ENCODE measurements around the gene GFM1.
A peak's percentile ranks its signal among the peaks of the same experiment; 100 is the strongest.

GFM1 gene

DNA sequence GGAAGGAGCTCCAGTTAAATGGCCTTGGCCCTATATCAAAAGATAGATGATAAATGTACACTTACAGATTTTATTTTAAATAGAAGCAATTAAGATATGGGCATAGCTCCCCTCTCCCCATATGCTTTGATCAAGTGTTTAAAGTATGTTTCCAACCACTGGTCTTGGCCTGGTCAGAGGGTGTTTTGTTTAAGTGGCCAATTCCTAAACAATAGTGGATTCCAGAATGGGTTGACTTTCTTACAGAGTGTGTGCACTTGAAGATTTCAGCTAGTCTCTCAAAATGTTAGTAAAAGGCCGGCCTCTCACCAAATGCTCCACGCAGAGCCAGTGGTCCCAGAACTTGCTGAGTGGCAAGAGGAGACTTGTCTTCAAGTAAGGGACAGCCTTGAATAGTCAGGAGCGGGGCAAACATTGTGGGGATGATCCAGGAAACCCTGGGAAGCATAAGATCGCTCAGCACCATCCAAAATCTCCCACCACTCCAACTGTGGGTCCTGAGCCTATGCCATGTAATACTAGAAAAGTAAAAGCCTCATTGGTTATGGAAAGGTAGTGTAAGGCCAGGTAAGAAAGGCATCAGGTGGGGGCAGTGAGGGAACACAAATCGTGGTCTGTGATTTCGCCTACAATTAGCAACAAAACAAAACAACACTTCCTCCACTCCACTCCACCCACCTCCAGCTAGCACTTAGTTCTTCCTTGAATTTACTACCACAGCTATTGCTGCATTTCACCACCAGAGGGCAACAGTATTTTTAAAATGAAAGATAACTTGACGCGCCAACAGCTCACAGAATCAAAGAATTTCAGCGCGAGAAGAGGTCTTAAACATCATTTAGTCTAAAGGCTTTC is 83.1 kb downstream of the GFM1 start:
- peak; percentile 23 for DNase-seq

DNA sequence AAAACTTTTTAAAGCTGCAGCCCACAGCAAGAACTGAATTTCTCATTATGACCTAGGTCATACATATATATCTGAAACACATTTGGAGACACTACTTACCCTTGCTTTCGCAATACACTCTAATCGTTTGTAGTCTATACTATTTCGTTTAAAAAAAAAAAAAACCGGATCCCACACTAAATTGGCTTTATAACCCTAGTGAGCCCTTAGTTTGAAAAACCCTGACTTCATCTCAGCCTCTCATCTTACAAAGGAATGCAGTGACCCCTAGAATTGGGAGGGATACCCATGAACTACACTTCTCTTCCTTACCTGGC is 83.7 kb downstream of the GFM1 start:
- DNase-seq: no peak

GRCh38 chr3:158728851-158729250 is 84.5 kb downstream of the GFM1 start:
- no peak for DNase-seq

DNA sequence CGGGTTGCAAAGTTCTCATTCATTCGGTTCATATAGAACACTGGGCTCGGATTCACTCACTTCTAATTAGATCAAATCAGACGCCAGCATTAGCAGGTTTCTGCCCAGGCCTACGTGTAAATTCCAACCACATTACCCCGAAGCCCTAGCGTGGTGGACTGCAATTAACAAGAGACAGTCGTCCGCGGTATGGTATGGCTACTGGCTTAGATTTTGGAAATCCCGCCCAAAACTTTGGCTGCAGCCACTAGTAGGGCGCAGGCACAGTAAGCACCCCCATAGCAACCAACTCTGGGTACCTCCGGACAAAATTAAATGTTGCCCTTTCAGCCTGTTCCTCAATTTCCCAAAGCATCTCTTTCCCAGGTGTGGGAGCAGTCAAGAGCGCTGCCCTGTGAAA is 87.2 kb downstream of the GFM1 start:
- no peak for DNase-seq

DNA sequence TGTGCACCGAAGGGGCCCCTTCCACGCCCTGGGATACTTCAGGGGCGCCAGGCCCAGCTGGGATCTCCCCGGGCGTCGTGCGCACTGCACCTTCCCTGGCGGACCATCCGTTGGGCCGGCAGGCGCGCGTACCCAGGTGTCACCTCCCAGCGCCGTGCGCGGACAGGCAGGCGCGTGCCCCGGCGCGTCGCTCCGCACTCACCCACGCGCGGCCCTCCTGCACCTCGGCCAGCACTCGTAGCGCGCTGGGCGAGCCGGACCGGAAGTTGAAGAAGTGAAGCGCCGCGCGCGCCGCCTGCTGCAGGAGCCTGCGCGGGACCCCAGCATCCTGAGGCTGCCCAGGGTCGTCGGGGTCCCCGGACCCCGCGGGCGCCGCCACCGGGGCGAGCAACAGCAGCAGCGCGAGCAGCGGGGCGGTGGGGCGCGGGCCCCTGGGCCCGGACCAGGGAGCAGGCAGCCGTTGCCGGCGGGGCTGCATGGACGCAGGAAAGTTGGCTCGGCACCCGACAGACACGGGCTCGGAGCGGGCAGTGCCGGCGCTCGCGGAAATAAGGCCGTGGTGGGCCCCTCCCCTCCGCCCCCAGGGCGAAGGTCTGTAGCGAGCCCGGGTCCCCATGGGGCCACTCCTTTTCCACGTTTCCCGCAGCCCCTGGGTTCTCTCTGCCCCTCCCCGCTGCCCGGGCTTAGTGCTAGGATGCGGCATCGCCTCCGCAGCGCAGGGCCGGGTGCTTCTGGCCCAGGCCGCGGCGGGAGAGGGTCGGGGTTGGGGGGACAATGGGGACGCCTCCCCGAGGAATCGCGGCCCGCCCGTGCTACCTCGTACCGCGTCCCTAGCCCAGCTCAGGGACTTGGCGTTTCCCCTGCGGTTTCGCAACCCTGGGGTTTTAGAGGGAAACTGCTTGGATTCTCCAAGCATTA is 87.9 kb downstream of the GFM1 start, which contains the start of gene RARRES1:
Gene RARRES1 (minus strand): TSS at position 520 of the 918 bp plus-strand sequence. CDS start 42 bp downstream, at position 478.
- DNase-seq: no peak

GRCh38 chr3:158732856-158733200 is 88.5 kb downstream of the GFM1 start:
- no peak for DNase-seq

DNA sequence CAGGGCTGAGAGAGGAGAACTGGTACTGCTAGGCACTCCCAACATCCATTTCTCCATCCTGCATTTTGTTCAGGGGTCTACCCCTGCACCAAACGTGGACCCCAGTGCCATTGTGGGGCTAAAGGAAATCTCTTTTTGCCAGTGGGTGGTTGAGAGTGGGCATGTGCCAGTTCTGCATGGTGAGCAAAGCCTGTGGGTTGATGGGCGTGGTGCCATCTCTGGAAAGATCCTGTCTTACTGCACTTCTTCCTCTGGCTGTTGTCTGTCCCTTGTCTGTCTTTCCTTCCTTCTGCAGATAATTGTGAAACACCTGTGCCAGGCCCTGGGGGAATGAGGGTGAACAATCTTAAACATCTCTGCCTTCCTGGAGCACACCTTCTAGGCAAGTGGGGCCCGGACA is 89.3 kb downstream of the GFM1 start:
- no peak for DNase-seq

GRCh38 chr3:158735296-158736033 is 91.1 kb downstream of the GFM1 start:
- no peak for DNase-seq

DNA sequence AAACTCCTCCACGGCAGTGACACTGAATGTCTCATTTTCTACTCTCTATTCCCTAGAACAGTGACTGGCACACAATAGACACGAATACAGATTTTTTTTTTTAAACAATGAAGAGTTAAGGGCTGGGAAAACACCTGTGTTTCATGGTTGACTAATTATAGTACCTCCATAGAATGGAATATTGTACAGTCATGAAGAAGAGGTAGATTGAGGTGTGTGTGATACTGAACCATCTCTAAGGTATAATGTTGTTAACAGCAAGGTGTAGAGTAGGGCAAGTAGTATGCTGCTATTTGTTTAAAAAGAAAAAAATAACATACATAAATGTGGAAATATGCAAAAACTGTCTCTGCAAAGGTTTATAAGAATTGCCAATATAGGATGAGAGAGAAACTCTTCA is 93.1 kb downstream of the GFM1 start:
- DNase-seq: no peak

DNA sequence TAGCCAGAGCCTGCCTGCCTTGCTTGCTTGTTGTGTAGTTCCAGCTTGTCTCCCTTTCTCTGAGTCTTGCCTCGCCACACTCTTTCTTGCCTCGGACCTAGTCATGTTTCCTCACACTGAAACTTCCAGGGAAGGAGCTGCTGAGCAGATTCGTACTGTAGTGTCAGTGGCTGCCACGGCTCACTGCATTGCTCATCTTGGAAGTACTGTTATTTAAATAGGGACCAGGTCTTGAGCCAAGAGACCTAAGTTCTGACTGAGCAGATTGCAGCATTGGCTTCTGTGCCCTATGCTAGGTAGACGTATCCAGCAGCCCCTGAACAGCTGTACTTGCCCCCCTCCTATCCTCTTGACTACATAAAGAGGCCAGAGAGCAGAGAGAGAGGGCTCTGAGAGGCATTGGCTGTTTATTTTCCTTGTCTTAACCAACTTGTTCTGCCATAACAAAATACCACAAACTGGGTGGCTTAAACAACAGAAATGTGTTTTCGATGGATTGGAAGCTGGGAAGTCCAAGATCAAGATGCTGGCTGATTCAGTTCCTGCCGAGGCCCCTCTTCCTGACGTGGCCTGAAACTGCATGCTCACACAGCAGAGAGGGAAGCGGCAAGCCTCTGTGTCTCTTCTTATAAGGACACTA is 93.8 kb downstream of the GFM1 start:
- DNase-seq: no peak

GRCh38 chr3:158738653-158739052 is 94.3 kb downstream of the GFM1 start:
- no peak for DNase-seq

DNA sequence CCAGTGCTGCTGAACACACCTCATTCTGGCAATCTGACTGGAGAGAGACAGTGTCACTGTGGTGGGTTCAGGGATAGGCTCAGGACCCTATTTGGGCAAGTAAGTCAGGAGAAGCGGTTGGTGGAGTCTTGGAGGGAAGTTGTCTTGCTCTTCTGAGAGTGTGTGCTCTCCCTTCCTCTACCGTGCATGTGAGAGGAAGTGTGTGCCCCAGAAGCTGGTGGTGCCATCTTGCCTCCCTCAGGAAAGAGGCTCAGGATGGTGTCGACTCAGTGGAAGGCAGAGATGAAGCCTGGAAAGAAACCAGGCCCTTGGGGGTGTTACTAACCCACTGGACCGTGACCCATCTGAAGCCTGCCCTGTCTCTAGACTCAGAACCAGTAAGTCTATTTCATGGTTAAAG is 94.8 kb downstream of the GFM1 start:
- DNase-seq: no peak

DNA sequence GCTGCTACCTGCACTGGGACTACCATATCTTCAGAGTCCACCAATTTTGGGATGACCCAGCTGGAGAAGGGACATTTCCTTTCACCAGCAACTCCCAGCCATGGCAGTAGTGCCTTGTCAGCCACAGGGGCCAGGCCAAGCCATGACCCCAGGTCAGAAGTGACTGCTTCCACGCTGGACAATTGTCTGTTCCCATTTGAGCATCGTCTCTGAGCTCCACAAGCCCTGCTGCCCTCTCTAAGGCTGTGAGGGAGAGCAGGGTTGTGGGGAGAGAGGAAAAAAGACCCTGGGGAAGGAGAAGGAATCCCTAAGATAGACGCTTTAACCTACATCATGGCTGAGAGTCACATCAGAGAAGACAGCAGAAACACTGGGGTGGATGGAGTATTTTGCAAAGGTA is 95.3 kb downstream of the GFM1 start:
- no peak for DNase-seq
